Progenitor cell of endocrine pancreas (in vitro differentiated cells): ENCODE results near the gene DESI2. TPM values are rescaled to one million over a fixed set of nuclear protein-coding genes. Genes with fewer than 3 reads are reported as not detected.
"Not testable (repeated sequence)": the region's sequence is repeated elsewhere in the genome, so short reads cannot be mapped to it uniquely, and the experiment has no call there.

Experiments
- DNase-seq: peaks from one replicate; pipeline ENCODE4 v3.0.0; 2021; ENCODE audit warnings: low spot score; ENCODE audit not compliant: unreplicated experiment
- H3K27ac Mint-ChIP-seq: 2 replicates; pipeline ENCODE4 v1.8.0; 2021; ENCODE audit warnings: mild to moderate bottlenecking, moderate library complexity, mixed read lengths
- H3K27me3 Mint-ChIP-seq: 2 replicates; pipeline ENCODE4 v1.8.0; 2021; ENCODE audit warnings: mixed read lengths
- H3K36me3 Mint-ChIP-seq: 2 replicates; pipeline ENCODE4 v1.8.0; 2022; ENCODE audit warnings: mixed read lengths; ENCODE audit not compliant: insufficient read depth
- H3K4me1 Mint-ChIP-seq: 2 replicates; pipeline ENCODE4 v1.8.0; 2021; ENCODE audit warnings: low read depth, mixed read lengths
- H3K4me3 Mint-ChIP-seq: 2 replicates; pipeline ENCODE4 v1.8.0; 2021; ENCODE audit warnings: low read depth, mild to moderate bottlenecking, moderate library complexity, mixed read lengths
- H3K9me3 Mint-ChIP-seq: 2 replicates; pipeline ENCODE4 v1.8.0; 2021; ENCODE audit warnings: low read depth, mixed read lengths
- total RNA-seq: library from RNA; stranded (reverse); gene quantifications from 2 replicates; pipeline ENCODE4 v1.2.1, GENCODE V29; 2021
- TF ChIP-seq, protein P1 (sequence below): fragments of 200-600 bp; sonication (generic); IDR thresholded peaks from one replicate; pipeline ENCODE4 v1.5.0; 2021; ENCODE audit warnings: antibody characterized with exemption, mild to moderate bottlenecking; ENCODE audit not compliant: unreplicated experiment

Gene DESI2
- total RNA-seq, 1 donor from 2014 or later = 32.7 TPM

DNA sequence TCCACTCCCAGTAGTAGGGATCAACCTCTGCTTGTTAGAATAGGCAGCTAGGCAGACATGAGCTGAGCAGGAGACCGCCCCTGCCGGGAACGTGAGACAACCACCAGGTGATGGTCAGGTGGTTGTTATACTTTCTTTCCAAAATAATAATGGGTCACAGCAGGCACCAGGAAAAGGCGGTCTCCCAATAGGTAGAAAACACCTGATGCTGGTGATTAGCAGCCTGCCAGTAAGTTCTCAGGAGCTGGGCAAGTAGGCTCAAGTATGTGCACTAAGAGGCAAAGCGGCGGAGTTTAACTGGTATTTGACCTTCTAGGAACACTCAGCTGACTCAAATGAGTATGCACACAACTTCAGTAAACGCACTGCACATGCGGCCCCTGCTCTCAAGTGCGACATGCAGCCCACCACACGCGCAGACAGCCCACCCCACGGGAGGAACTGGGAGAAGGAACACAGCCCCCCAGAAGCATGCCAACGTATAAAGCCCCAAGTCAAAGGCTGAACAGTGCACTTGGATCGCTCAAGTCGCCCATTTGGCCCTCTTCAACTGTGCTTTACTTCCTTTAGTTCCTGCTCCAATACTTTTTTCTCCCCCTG, 80.0 kb downstream of the DESI2 start:
- no peak overlapping the region for H3K4me3 Mint-ChIP-seq
- H3K27me3 Mint-ChIP-seq = peaks cover 24% of the 10 kb centered on the region
- peaks cover 8% of the 10 kb centered on the region for H3K9me3 Mint-ChIP-seq
- TF ChIP-seq, protein P1, sequence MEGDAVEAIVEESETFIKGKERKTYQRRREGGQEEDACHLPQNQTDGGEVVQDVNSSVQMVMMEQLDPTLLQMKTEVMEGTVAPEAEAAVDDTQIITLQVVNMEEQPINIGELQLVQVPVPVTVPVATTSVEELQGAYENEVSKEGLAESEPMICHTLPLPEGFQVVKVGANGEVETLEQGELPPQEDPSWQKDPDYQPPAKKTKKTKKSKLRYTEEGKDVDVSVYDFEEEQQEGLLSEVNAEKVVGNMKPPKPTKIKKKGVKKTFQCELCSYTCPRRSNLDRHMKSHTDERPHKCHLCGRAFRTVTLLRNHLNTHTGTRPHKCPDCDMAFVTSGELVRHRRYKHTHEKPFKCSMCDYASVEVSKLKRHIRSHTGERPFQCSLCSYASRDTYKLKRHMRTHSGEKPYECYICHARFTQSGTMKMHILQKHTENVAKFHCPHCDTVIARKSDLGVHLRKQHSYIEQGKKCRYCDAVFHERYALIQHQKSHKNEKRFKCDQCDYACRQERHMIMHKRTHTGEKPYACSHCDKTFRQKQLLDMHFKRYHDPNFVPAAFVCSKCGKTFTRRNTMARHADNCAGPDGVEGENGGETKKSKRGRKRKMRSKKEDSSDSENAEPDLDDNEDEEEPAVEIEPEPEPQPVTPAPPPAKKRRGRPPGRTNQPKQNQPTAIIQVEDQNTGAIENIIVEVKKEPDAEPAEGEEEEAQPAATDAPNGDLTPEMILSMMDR = no peak
- peaks cover 4% of the 10 kb centered on the region for H3K4me1 Mint-ChIP-seq
- H3K36me3 Mint-ChIP-seq = no peaks in the 10 kb centered on the region
- no peak overlapping the region for H3K27ac Mint-ChIP-seq
- no peak for DNase-seq

DNA sequence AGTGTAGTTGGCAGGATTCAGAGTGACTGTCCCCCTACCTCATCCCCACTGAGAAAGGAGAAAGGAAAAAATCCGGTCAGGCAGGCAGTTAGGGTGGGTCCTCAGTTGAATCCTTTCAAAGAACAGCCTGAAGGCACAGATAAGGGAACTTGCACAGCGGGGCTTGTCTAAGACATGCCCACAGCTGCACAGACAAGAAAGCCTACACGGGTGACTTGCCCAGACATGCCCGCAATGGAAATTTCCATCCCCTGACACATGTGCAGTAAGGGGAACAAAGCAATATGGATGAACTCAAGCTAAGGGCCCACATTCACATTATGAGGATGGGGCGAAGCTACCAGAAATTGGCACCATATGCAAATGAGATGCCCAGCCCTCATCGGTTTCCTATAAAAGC, 82.5 kb downstream of the DESI2 start:
- no peaks in the 10 kb centered on the region for H3K36me3 Mint-ChIP-seq
- peaks cover 8% of the 10 kb centered on the region for H3K9me3 Mint-ChIP-seq
- H3K27me3 Mint-ChIP-seq = peaks cover 9% of the 10 kb centered on the region
- H3K4me3 Mint-ChIP-seq = no peak overlapping the region
- TF ChIP-seq, protein P1 = no peak
- DNase-seq = no peak
- H3K27ac Mint-ChIP-seq = no peak overlapping the region
- H3K4me1 Mint-ChIP-seq = no peaks in the 10 kb centered on the region

DNA sequence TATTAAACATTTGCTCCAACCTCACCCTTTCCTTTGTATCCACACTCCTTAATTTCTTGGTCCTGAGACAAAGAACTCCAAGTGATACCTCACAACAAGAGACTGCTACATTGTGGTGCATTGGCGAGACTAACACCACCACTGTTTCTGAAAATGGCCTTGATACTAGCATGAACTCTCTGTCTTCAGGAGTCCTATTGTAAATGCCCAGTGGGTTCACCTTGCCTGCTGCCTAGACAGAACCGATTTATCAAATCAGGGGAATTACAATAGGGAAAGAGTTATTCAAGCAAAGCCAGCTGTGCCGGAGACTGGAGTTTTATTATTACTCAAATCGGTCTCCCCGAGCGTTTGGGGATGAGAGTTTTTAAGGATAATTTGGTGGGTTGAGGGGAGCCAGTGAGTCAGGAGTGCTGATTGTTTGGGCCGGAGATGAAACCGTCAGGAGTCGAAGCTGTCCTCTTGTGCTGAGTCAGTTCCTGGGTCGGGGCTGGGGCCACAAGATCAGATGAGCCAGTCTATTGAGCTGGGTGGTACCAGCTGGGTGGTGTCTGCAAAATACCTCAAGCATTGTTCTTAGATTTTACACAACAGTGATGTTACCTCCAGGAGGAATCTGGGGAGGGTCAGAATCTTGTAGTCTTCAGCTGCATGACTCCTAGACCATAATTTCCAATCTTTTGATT, 83.1 kb downstream of the DESI2 start:
- H3K27me3 Mint-ChIP-seq = peaks cover 7% of the 10 kb centered on the region
- TF ChIP-seq, protein P1 = no peak
- H3K4me1 Mint-ChIP-seq = no peaks in the 10 kb centered on the region
- no peak overlapping the region for H3K4me3 Mint-ChIP-seq
- H3K36me3 Mint-ChIP-seq = no peaks in the 10 kb centered on the region
- no peak overlapping the region for H3K27ac Mint-ChIP-seq
- no peak for DNase-seq
- H3K9me3 Mint-ChIP-seq = peaks cover 8% of the 10 kb centered on the region

DNA sequence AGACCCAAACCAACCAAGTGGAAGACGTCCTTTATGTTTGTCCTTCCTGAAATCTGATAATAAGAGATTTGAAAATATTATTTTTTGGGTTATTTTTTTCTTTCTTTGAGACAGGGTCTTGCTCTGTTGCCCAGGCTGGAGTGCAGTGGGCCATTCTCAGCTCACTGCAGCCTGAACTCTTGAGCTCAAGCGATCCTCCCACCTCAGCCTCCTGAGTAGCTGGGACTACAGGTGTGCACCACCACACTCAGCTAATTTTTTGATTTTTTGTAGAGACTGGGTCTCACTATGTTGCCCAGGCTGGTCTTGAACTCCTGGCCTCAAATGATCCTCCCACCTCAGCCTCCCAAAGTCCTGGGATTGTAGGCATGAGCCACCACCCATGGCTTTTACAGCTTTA, 86.2 kb downstream of the DESI2 start:
- not testable (repeated sequence) for H3K27ac Mint-ChIP-seq, H3K27me3 Mint-ChIP-seq, H3K9me3 Mint-ChIP-seq

DNA sequence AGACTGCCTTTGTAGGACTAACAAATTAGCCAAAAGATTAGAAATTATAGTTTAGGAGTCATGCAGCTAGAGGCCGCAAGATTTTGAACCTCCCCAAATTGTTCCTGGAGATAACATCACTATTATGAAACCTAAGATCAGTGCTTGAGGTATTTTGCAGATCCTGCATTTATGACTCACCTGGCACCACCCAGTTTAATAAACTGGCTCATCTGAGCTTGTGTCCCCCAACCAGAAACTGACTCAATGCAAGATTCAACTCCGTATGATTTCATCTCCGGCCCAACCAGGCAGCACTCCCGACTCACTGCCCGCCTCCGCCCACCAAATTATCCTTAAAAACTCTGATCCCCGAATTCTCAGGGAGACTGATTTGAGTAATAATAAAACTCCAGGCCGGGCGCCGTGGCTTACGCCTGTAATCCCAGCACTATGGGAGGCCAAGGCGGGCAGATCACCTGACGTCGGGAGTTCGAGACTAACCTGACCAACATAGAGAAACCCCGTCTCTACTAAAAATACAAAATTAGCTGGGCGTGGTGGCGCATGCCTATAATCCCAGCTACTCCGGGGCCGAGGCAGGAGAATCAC, 87.2 kb downstream of the DESI2 start:
- H3K27me3 Mint-ChIP-seq, H3K9me3 Mint-ChIP-seq, H3K27ac Mint-ChIP-seq, DNase-seq, H3K4me3 Mint-ChIP-seq, H3K4me1 Mint-ChIP-seq, H3K36me3 Mint-ChIP-seq: not testable (repeated sequence)

More for the DNA sequence above, 86.2 kb downstream of the DESI2 start:
- DNase-seq, H3K36me3 Mint-ChIP-seq, H3K4me3 Mint-ChIP-seq, H3K4me1 Mint-ChIP-seq: not testable (repeated sequence)

DNA sequence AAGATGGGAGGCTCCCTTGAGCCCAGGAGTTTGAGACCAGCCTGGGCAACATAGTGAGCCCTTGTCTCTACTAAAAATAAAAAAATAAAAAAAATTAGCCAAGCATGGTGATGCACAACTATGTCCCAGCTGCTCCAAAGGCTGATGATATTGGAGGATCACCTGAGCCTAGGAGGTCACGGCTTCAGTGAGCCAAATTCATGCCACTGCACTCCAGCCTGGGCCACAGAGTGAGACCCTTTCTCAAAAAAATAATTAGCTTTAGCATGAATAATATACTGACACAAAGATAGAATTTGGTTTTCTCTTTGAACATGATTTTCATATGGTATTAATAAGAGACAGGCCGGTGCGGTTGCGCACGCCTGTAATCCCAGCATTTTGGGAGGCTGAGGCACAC, 88.8 kb downstream of the DESI2 start:
- Mint-ChIP-seq H3K9me3 (no peaks in the 10 kb centered on the region), H3K4me3 (no peak overlapping the region), H3K27me3 (no peaks in the 10 kb centered on the region), H3K4me1 (peaks cover 5% of the 10 kb centered on the region), H3K27ac (no peak overlapping the region), H3K36me3 (no peaks in the 10 kb centered on the region)
- TF ChIP-seq, protein P1 = no peak
- DNase-seq = no peak
